Measurements from ENCODE around the gene CGB8.
"Not testable (repeated sequence)": the region's sequence is repeated elsewhere in the genome, so short reads cannot be mapped to it uniquely, and the experiment has no call there.

CGB8 gene

DNA sequence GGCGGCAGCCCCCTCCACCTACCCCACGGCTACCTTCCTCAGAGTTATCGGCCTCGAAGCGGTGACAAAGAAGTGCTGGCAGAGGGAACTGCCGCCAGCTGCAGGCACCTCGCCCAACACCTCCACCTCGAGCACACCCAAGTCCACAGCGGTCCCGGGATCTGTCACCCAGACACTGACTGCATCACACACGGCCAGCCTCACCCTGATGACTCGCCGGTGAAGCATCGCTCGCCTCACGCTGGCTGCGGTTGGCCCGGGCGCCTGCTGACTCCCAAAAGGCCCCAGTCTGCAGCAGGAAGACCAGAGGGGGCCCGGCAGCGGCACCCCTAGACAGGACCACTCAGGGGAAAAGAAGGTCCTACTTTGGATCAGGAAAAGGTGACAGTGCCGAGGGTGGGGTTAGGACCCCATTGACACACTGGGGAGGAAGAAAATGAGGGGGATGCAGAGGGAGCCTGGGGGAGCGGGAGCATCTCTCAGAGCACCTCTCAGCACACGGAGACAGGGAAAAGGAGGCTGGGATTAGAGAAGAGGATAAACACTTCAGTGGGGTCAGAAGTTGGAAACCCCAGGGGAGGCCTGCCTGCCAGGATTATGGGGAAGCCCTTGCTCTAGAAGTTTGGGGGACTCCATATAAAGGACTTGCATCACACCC is 1.6 kb upstream of the CGB8 start:
- H3K27me3 ChIP-seq (ENCODE audit: insufficient read depth, poor library complexity, severe bottlenecking); H3K27ac ChIP-seq (replicated peaks); DNase-seq (ENCODE audit: low read depth in 1 of 2, low spot score in 1 of 2); H3K4me3 ChIP-seq (replicated peaks; ENCODE audit: insufficient read depth, low read length): not testable (repeated sequence)

DNA sequence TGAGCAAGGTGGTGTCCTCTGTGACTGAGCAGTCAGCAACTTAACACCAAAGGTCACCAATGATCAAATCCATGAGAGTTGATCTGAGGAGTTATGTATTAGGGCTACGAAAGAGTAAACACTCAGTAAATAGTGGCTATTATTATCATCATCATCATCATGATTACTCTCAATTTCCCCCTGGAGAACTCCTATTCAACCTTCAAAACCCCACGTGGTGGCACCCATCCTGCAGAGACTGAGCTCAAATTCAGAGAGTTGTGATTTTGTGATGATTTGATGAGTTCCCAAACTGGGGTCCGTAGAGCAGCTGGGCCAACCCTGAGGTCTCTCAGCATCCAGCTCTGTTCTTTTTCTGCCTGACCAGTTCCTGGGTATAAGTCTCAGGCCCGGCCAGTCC is 923 bp upstream of the CGB8 start:
- not testable (repeated sequence) for H3K27ac ChIP-seq (replicated peaks); DNase-seq (ENCODE audit: low read depth in 1 of 2, low spot score in 1 of 2); H3K27me3 ChIP-seq (ENCODE audit: insufficient read depth, poor library complexity, severe bottlenecking); H3K4me3 ChIP-seq (replicated peaks; ENCODE audit: insufficient read depth, low read length)

DNA sequence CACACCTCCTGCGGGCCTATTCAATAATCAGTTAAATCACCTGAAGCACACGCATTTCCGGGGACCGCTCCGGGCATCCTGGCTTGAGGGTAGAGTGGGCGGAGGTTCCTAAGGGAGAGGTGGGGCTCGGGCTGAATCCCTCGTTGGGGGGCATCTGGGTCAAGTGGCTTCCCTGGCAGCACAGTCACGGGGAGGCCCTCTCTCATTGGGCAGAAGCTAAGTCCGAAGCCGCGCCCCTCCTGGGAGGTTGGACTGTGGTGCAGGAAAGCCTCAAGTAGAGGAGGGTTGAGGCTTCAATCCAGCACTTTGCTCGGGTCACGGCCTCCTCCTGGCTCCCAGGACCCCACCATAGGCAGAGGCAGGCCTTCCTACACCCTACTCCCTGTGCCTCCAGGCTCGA is 5.4 kb downstream of the CGB8 start, which contains the start of gene CGB5:
CGB5 (plus strand) TSS at position 301 of the 400 bp plus-strand sequence. CDS start 362 bp downstream, outside the sequence.
- not testable (repeated sequence) for H3K27me3 ChIP-seq (ENCODE audit: insufficient read depth, poor library complexity, severe bottlenecking); DNase-seq (ENCODE audit: low read depth in 1 of 2, low spot score in 1 of 2)

DNA sequence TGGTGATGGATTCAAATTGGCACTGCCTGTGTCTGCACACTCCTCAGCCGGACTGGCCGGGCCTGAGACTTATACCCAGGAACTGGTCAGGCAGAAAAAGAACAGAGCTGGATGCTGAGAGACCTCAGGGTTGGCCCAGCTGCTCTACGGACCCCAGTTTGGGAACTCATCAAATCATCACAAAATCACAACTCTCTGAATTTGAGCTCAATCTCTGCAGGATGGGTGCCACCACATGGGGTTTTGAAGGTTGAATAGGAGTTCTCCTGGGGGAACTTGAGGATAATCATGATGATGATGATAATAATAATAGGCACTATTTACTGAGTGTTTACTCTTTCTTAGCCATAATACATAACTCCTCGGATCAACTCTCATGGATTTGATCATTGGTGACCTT is 6.2 kb downstream of the CGB8 start:
- H3K4me3 ChIP-seq (replicated peaks; ENCODE audit: insufficient read depth, low read length); H3K27ac ChIP-seq (replicated peaks); DNase-seq (ENCODE audit: low read depth in 1 of 2, low spot score in 1 of 2); H3K27me3 ChIP-seq (ENCODE audit: insufficient read depth, poor library complexity, severe bottlenecking): not testable (repeated sequence)

More for the DNA sequence above, 5.4 kb downstream of the CGB8 start, which contains the start of gene CGB5:
- not testable (repeated sequence) for H3K27ac ChIP-seq (replicated peaks); H3K4me3 ChIP-seq (replicated peaks; ENCODE audit: insufficient read depth, low read length)

DNA sequence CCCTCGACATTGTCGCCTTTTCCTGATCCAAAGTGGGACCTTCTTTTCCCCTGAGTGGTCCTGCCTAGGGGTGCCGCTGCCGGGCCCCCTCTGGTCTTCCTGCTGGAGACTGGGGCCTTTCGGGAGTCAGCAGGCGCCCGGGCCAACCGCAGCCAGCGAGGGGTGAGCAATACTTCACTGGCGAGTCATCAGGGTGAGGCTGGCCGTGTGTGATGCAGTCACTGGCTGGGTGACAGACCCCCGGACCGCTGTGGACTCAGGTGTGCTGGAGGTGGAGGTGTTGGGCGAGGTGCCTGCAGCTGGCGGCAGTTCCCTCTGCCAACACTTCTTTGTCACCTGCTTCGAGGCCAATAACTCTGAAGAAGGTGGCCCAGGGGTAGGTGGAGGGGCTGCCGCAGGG is 6.7 kb downstream of the CGB8 start:
- TF ChIP-seq, protein P1, sequence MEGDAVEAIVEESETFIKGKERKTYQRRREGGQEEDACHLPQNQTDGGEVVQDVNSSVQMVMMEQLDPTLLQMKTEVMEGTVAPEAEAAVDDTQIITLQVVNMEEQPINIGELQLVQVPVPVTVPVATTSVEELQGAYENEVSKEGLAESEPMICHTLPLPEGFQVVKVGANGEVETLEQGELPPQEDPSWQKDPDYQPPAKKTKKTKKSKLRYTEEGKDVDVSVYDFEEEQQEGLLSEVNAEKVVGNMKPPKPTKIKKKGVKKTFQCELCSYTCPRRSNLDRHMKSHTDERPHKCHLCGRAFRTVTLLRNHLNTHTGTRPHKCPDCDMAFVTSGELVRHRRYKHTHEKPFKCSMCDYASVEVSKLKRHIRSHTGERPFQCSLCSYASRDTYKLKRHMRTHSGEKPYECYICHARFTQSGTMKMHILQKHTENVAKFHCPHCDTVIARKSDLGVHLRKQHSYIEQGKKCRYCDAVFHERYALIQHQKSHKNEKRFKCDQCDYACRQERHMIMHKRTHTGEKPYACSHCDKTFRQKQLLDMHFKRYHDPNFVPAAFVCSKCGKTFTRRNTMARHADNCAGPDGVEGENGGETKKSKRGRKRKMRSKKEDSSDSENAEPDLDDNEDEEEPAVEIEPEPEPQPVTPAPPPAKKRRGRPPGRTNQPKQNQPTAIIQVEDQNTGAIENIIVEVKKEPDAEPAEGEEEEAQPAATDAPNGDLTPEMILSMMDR (IDR thresholded peaks at IDR 0.05; ENCODE audit: insufficient read depth, low read length), result no peak
- TF ChIP-seq GABPA (IDR thresholded peaks at IDR 0.05; ENCODE audit: low read depth), result no peak
- no peak for TF ChIP-seq POLR2AphosphoS5 (IDR thresholded peaks at IDR 0.05; ENCODE audit: low read depth)
- no peak for TF ChIP-seq SPI1 (IDR thresholded peaks at IDR 0.05; ENCODE audit: borderline replicate concordance, low read depth)
- TF ChIP-seq, protein P2, sequence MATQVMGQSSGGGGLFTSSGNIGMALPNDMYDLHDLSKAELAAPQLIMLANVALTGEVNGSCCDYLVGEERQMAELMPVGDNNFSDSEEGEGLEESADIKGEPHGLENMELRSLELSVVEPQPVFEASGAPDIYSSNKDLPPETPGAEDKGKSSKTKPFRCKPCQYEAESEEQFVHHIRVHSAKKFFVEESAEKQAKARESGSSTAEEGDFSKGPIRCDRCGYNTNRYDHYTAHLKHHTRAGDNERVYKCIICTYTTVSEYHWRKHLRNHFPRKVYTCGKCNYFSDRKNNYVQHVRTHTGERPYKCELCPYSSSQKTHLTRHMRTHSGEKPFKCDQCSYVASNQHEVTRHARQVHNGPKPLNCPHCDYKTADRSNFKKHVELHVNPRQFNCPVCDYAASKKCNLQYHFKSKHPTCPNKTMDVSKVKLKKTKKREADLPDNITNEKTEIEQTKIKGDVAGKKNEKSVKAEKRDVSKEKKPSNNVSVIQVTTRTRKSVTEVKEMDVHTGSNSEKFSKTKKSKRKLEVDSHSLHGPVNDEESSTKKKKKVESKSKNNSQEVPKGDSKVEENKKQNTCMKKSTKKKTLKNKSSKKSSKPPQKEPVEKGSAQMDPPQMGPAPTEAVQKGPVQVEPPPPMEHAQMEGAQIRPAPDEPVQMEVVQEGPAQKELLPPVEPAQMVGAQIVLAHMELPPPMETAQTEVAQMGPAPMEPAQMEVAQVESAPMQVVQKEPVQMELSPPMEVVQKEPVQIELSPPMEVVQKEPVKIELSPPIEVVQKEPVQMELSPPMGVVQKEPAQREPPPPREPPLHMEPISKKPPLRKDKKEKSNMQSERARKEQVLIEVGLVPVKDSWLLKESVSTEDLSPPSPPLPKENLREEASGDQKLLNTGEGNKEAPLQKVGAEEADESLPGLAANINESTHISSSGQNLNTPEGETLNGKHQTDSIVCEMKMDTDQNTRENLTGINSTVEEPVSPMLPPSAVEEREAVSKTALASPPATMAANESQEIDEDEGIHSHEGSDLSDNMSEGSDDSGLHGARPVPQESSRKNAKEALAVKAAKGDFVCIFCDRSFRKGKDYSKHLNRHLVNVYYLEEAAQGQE (IDR thresholded peaks at IDR 0.05; ENCODE audit: insufficient replicate concordance, low read depth), result no peak
- Histone ChIP-seq H3K4me3 (replicated peaks; ENCODE audit: insufficient read depth, low read length) (no peak overlapping the region), H3K27me3 (ENCODE audit: insufficient read depth, poor library complexity, severe bottlenecking) (no peaks in the 10 kb centered on the region), H3K27ac (replicated peaks) (no peak overlapping the region)
- no peak for DNase-seq (ENCODE audit: low read depth in 1 of 2, low spot score in 1 of 2)

DNA sequence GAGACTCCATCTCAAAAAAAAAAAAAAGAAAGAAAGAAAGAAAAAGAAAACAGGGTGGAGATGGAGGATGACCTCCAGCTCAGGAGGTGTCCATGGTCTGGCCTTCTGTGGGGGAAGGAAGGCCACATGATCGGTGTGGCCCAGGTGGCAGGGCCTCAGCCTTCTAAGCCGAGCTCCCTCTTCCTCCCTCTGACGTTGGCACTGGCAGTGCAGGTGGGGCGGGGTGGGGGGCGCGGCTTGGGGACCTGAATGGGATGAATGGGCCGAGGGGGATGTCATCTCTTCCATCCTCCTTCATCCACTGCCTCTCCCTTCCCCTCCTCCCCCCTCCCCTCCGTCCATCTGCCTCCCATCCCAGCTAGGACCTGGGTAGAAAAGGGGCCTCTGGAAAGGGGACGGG is 9.2 kb downstream of the CGB8 start:
- H3K27me3 ChIP-seq (ENCODE audit: insufficient read depth, poor library complexity, severe bottlenecking); H3K4me3 ChIP-seq (replicated peaks; ENCODE audit: insufficient read depth, low read length); DNase-seq (ENCODE audit: low read depth in 1 of 2, low spot score in 1 of 2); H3K27ac ChIP-seq (replicated peaks): not testable (repeated sequence)

DNA sequence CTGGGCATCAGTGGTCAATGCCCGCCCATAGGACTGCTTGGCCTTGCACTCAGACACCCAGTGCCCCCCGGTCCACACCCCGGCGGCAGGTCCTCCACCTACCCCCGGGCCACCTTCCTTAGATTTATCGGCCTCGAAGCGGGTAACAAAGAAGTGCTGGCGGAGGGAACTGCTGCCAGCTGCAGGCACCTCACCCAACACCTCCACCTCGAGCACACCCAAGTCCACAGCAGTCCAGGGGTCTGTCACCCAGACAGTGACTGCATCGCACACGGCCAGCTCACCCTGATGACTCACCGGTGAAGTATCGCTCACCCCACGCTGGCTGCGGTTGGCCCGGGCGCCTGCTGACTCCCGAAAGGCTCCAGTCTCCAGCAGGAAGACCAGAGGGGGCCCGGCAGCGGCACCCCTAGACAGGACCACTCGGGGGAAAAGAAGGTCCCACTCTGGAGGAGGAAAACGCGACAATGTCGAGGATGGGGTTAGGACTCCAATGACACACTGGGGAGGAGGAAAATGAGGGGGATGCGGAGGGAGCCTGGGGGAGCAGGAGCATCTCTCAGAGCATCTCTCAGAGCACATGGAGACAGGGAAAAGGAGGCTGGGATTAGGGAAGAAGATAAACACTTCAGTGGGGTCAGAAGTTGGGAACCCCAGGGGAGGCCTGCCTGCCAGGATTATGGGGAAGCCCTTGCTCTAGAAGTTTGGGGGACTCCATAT is 10.2 kb downstream of the CGB8 start:
- H3K4me3 ChIP-seq (replicated peaks; ENCODE audit: insufficient read depth, low read length); H3K27me3 ChIP-seq (ENCODE audit: insufficient read depth, poor library complexity, severe bottlenecking); H3K27ac ChIP-seq (replicated peaks); DNase-seq (ENCODE audit: low read depth in 1 of 2, low spot score in 1 of 2): not testable (repeated sequence)

DNA sequence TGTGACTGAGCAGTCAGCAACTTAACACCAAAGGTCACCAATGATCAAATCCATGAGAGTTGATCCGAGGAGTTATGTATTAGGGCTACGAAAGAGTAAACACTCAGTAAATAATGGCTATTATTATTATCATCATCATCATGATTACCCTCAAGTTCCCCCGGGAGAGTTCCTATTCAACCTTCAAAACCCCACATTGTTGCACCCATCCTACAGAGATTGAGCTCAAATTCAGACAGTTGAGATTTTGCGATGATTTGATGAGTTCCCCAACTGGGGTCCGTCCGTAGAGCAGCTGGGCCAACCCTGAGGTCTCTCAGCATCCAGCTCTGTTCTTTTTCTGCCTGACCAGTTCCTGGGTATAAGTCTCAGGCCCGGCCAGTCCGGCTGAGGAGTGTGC is 10.8 kb downstream of the CGB8 start:
- not testable (repeated sequence) for H3K27me3 ChIP-seq (ENCODE audit: insufficient read depth, poor library complexity, severe bottlenecking); DNase-seq (ENCODE audit: low read depth in 1 of 2, low spot score in 1 of 2); H3K27ac ChIP-seq (replicated peaks); H3K4me3 ChIP-seq (replicated peaks; ENCODE audit: insufficient read depth, low read length)

Measured in HL-60 (cell line).